Measurements from ENCODE around the gene FOXO3. TPM values are rescaled to one million over a fixed set of nuclear protein-coding genes. Genes with fewer than 3 reads are reported as not detected.

Gene FOXO3
- total RNA-seq, 1 experiment from 2014 or later, result 20.4 TPM

- Histone ChIP-seq H3K9me3 (replicated peaks) (no peaks in the 10 kb centered on the region), H3K27me3 (replicated peaks) (no peaks in the 10 kb centered on the region), H3K4me1 (replicated peaks) (peaks cover 15% of the 10 kb centered on the region), H3K27ac (no peak overlapping the region), H3K4me3 (no peak overlapping the region), H3K36me3 (no peaks in the 10 kb centered on the region)
- DNase-seq (ENCODE audit: low read depth in 1 of 2, low spot score in 2 of 2), result no peak
These were observed 47.9 kb downstream of the FOXO3 start for GRCh38 chr6:108608453-108609275.

GRCh38 chr6:108609276-108609769, 48.6 kb downstream of the FOXO3 start:
- peaks cover 15% of the 10 kb centered on the region for H3K4me1 ChIP-seq (replicated peaks)
- H3K27ac ChIP-seq, result no peak overlapping the region
- peak in 1 of 2 experiments; percentile 40 for DNase-seq (ENCODE audit: low read depth in 1 of 2, low spot score in 2 of 2)
- H3K36me3 ChIP-seq, result no peaks in the 10 kb centered on the region
- H3K4me3 ChIP-seq, result no peak overlapping the region
- H3K27me3 ChIP-seq (replicated peaks), result no peaks in the 10 kb centered on the region
- H3K9me3 ChIP-seq (replicated peaks), result no peaks in the 10 kb centered on the region

GRCh38 chr6:108610270-108610839, 49.6 kb downstream of the FOXO3 start:
- Histone ChIP-seq H3K4me3 (no peak overlapping the region), H3K9me3 (replicated peaks) (no peaks in the 10 kb centered on the region), H3K27ac (no peak overlapping the region), H3K36me3 (no peaks in the 10 kb centered on the region), H3K4me1 (replicated peaks) (peaks cover 15% of the 10 kb centered on the region), H3K27me3 (replicated peaks) (no peaks in the 10 kb centered on the region)
- DNase-seq (ENCODE audit: low read depth in 1 of 2, low spot score in 2 of 2), result no peak

DNA sequence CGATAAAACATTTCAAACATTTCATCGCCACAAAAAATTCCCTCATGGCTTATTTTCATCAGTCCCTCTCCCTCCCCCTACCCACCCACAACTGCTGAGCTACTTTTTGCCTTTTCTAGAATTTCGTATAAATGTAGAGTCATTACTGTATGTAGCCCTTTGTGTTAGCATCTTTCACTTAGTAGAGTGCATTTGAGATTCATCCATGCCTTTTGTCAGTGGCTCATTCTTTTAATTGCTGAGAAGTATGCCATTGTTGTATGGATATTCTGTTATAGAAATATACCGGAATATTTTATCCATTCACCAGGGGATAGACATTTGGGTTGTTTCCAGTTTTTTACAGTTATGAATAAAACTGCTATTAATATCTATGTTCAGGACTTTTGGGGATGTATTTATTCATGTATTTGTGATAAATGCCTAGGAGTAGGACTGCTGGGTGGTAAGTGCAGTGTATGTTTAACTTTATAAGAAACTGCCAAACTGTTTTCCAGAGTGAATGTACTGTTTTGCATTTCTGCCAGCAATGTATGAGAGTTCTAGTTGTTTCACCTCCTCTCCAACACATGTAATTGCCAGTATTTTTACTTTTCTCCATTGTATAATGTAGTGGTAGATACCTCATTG, 50.4 kb downstream of the FOXO3 start:
- H3K9me3 ChIP-seq (replicated peaks), result no peaks in the 10 kb centered on the region
- H3K36me3 ChIP-seq, result no peaks in the 10 kb centered on the region
- H3K27ac ChIP-seq, result no peak overlapping the region
- no peaks in the 10 kb centered on the region for H3K27me3 ChIP-seq (replicated peaks)
- H3K4me3 ChIP-seq, result no peak overlapping the region
- DNase-seq (ENCODE audit: low read depth in 1 of 2, low spot score in 2 of 2), result no peak
- H3K4me1 ChIP-seq (replicated peaks), result peaks cover 15% of the 10 kb centered on the region

DNA sequence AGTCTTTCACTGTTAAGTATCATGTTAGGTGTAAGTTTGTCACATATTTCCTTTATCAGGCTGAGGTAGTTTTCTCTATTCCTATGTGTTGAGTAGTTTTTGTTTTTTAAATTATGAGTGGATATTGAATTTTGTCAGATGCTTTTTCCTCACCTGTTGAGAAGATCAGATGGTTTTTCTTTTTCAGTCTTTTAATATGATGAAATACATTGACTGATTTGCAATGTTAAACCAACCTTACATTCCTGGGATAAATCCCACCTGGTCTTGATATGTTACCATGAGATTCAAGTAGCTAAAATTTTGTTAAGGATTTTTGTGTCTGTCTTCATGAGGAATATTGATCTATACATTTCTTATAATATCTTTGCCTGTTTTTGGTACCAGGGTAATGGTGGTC, 52.1 kb downstream of the FOXO3 start:
- no peak for DNase-seq (ENCODE audit: low read depth in 1 of 2, low spot score in 2 of 2)
- H3K27me3 ChIP-seq (replicated peaks), result no peaks in the 10 kb centered on the region
- H3K27ac ChIP-seq, result no peak overlapping the region
- H3K4me3 ChIP-seq, result no peak overlapping the region
- no peaks in the 10 kb centered on the region for H3K36me3 ChIP-seq
- peaks cover 15% of the 10 kb centered on the region for H3K4me1 ChIP-seq (replicated peaks)
- H3K9me3 ChIP-seq (replicated peaks), result no peaks in the 10 kb centered on the region

GRCh38 chr6:108616544-108616943, 55.8 kb downstream of the FOXO3 start:
- no peak overlapping the region for H3K4me3 ChIP-seq
- peaks cover 21% of the 10 kb centered on the region for H3K4me1 ChIP-seq (replicated peaks)
- no peak for DNase-seq (ENCODE audit: low read depth in 1 of 2, low spot score in 2 of 2)
- no peaks in the 10 kb centered on the region for H3K27me3 ChIP-seq (replicated peaks)
- no peaks in the 10 kb centered on the region for H3K9me3 ChIP-seq (replicated peaks)
- no peak overlapping the region for H3K27ac ChIP-seq
- no peaks in the 10 kb centered on the region for H3K36me3 ChIP-seq

- Histone ChIP-seq H3K27ac (no peak overlapping the region), H3K4me1 (replicated peaks) (peaks cover 25% of the 10 kb centered on the region), H3K4me3 (no peak overlapping the region), H3K9me3 (replicated peaks) (no peaks in the 10 kb centered on the region), H3K36me3 (no peaks in the 10 kb centered on the region), H3K27me3 (replicated peaks) (no peaks in the 10 kb centered on the region)
- DNase-seq (ENCODE audit: low read depth in 1 of 2, low spot score in 2 of 2), result no peak
These were observed 56.3 kb downstream of the FOXO3 start for GRCh38 chr6:108616973-108617372.

DNA sequence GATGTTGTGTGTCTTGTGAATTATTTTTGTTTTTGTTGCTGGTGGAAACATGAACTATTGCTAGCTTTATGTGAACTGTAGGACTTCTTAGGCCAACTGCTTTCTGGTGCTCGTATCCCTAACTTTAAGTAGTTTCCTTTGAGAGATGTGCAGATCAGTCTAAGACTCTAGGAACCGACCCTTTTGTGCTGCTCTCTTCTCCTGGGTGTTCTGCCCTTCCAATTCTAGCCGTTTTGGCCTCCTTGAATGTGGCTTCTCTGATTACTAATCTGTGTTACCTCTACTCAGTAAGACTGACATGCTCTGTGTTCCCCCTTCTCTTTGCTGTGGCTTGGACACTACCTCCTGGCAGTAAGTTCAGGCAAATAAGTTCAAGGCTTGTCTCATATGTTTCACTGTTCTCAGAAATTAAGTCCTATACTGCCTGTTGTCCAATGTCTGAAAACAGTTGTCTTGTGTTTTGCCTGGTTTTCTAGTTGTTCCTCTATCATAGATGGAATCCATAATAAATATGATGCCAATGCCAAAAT, 58.0 kb downstream of the FOXO3 start:
- Histone ChIP-seq H3K36me3 (no peaks in the 10 kb centered on the region; the same call in 1 of the 2 replicates), H3K27me3 (replicated peaks) (no peaks in the 10 kb centered on the region), H3K4me3 (no peak overlapping the region), H3K4me1 (replicated peaks) (peaks cover 38% of the 10 kb centered on the region), H3K9me3 (replicated peaks) (no peaks in the 10 kb centered on the region), H3K27ac (no peak overlapping the region)
- DNase-seq (ENCODE audit: low read depth in 1 of 2, low spot score in 2 of 2), result no peak

DNA sequence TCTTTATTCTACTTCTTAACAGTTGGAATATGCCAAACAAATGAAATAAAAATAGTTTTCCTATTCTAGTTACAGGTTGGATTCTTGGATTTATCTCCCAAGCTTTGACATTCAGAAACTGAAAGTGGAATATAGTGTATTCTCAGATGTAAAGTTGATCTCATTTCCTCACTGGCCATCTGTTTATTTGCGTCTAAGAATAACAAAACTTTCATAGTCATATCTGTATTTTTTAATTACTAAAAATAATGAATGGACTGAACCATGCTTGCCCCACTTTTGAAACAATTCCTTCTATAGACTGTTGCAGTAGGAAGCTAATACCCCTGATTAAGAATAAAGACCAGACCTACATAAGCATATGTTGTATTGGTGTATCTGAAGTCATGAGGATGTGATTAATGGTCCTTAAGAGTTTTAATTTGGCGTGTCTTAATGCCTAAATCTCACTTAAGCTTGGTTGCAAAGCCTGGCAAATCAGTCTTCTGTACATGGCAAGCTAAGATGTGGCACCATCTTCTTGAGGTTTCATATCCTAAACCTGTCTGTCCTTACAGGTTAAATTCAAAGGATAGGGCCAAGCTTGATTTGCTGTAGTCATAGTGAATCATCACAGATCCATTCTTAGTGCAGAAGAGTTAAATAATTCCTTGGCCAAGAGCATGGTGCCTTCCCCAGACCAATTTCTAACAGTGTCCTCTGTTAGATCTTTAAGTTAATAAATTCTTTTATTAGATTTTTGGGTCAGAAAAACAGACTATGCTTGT, 58.9 kb downstream of the FOXO3 start:
- H3K36me3 ChIP-seq, result no peaks in the 10 kb centered on the region; the same call in 1 of the 2 replicates
- H3K9me3 ChIP-seq (replicated peaks), result no peaks in the 10 kb centered on the region
- H3K4me3 ChIP-seq, result no peak overlapping the region
- H3K4me1 ChIP-seq (replicated peaks), result peaks cover 38% of the 10 kb centered on the region
- H3K27ac ChIP-seq, result no peak overlapping the region
- no peak for DNase-seq (ENCODE audit: low read depth in 1 of 2, low spot score in 2 of 2)
- no peaks in the 10 kb centered on the region for H3K27me3 ChIP-seq (replicated peaks)

GRCh38 chr6:108621117-108621516, 60.4 kb downstream of the FOXO3 start:
- no peaks in the 10 kb centered on the region; the same call in 1 of the 2 replicates for H3K36me3 ChIP-seq
- no peak overlapping the region for H3K27ac ChIP-seq
- no peaks in the 10 kb centered on the region for H3K27me3 ChIP-seq (replicated peaks)
- H3K4me3 ChIP-seq, result no peak overlapping the region
- peaks cover 38% of the 10 kb centered on the region for H3K4me1 ChIP-seq (replicated peaks)
- H3K9me3 ChIP-seq (replicated peaks), result no peaks in the 10 kb centered on the region
- DNase-seq (ENCODE audit: low read depth in 1 of 2, low spot score in 2 of 2), result peak in 1 of 2 experiments; percentile 11

DNA sequence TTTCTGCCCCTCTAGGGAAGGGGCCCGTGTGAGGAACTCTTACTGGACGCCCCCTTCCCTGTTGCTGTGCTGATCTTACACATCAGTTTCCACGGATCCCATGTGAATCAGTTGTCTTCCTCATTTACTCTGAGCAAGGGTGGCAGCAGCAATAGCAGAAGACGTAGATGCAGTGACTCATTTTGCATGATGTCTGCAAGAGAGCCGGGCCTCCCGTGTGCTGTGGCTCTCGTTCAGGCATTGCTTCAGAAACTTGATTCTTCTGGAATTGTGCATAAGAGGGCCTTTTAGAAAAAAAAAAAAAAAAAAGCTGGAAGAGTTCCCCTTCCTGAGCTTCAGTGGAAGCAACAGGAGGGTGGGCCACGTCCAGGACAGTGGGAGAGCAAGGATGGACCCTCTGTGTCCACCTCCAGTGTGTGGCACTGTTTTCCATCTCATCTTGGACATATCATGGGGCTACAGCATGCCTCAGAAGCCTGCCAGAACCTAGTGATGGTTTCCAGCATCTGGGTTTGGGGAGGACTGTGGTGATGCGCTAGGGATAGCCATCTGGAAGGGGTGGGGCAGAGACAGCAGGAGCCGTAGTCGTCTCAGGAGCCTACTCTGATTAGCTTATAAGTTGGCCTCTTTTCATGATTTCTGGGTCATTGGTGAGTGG, 62.1 kb downstream of the FOXO3 start:
- no peak overlapping the region for H3K4me3 ChIP-seq
- H3K4me1 ChIP-seq (replicated peaks), result peaks cover 38% of the 10 kb centered on the region

DNA sequence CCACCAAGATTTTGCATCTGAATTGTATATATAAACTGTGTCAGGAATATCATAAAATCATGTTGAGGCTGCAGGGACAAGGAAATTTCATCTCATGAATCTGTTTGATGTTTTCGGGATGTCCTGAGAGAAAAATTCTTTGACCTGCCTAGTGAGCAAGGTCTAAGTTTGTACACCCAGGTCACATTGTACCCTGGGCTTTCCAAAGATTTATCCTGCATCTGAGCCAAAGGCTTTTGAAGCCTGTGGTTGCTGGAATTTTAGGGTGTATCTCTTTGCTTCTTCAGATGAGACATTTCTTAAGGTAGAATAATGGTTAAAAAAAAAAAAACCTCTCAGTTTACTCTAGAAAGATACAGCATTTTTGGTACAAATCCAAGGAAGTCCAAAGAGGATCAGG, 63.3 kb downstream of the FOXO3 start:
- Histone ChIP-seq H3K4me3 (no peak overlapping the region), H3K9me3 (replicated peaks) (no peaks in the 10 kb centered on the region), H3K27ac (no peak overlapping the region), H3K36me3 (no peaks in the 10 kb centered on the region; the same call in 1 of the 2 replicates), H3K4me1 (replicated peaks) (peaks cover 33% of the 10 kb centered on the region), H3K27me3 (replicated peaks) (no peaks in the 10 kb centered on the region)
- DNase-seq (ENCODE audit: low read depth in 1 of 2, low spot score in 2 of 2), result no peak

More for the DNA sequence above, 62.1 kb downstream of the FOXO3 start:
- peak overlapping the region; percentile 77 for H3K27ac ChIP-seq
- H3K36me3 ChIP-seq, result no peaks in the 10 kb centered on the region; the same call in 1 of the 2 replicates
- no peaks in the 10 kb centered on the region for H3K9me3 ChIP-seq (replicated peaks)
- DNase-seq (ENCODE audit: low read depth in 1 of 2, low spot score in 2 of 2), result peak; percentile 57 to 67
- H3K27me3 ChIP-seq (replicated peaks), result no peaks in the 10 kb centered on the region

- no peaks in the 10 kb centered on the region for H3K27me3 ChIP-seq (replicated peaks)
- no peaks in the 10 kb centered on the region; the same call in 1 of the 2 replicates for H3K36me3 ChIP-seq
- H3K4me1 ChIP-seq (replicated peaks), result peaks cover 24% of the 10 kb centered on the region
- no peaks in the 10 kb centered on the region for H3K9me3 ChIP-seq (replicated peaks)
- H3K4me3 ChIP-seq, result no peak overlapping the region
- H3K27ac ChIP-seq, result no peak overlapping the region
- DNase-seq (ENCODE audit: low read depth in 1 of 2, low spot score in 2 of 2), result no peak
These were observed 64.9 kb downstream of the FOXO3 start for GRCh38 chr6:108625581-108625980.
